Osteoblast (primary cell): ENCODE results near the gene MCCD1. TPM values are rescaled to one million over a fixed set of nuclear protein-coding genes. Genes with fewer than 3 reads are reported as not detected.
A peak's percentile ranks its signal among the peaks of the same experiment; 100 is the strongest.

Experiments
- DNase-seq: peaks from one replicate; pipeline ENCODE4 v3.0.0; 2011; ENCODE audit warnings: low spot score, mixed read lengths; ENCODE audit not compliant: insufficient read length; ENCODE audit errors: missing footprints
- H2AFZ ChIP-seq: 2 replicates; pipeline ENCODE4 v1.6.0; 2011; ENCODE audit warnings: mild to moderate bottlenecking, low read length
- H3K27ac ChIP-seq: 2 replicates; pipeline ENCODE4 v1.5.1; 2011; ENCODE audit warnings: mild to moderate bottlenecking, low read depth, low read length, moderate library complexity
- H3K27me3 ChIP-seq: 2 replicates; pipeline ENCODE4 v1.6.0; 2012; ENCODE audit warnings: mild to moderate bottlenecking, control low read depth, inconsistent platforms, low read length, moderate library complexity; ENCODE audit not compliant: insufficient read depth
- H3K36me3 ChIP-seq: 2 replicates; pipeline ENCODE4 v1.5.1; 2011; ENCODE audit warnings: mild to moderate bottlenecking, low read length, control low read depth, moderate library complexity; ENCODE audit not compliant: insufficient read depth
- H3K4me1 ChIP-seq: 2 replicates; pipeline ENCODE4 v1.5.1; 2011; ENCODE audit warnings: mild to moderate bottlenecking, low read length, control low read depth, moderate library complexity; ENCODE audit not compliant: insufficient read depth
- H3K4me2 ChIP-seq: 2 replicates; pipeline ENCODE4 v1.6.0; 2011; ENCODE audit warnings: mild to moderate bottlenecking, low read length; ENCODE audit not compliant: insufficient read depth
- H3K4me3 ChIP-seq: fragments of 200-600 bp; sonication (generic); 3 replicates; pipeline ENCODE4 v1.5.1; 2012; ENCODE audit warnings: mild to moderate bottlenecking, low read length, inconsistent platforms; ENCODE audit not compliant: insufficient read depth
- H3K79me2 ChIP-seq: 2 replicates; pipeline ENCODE4 v1.6.0; 2012; ENCODE audit warnings: mild to moderate bottlenecking, low read length, control low read depth, inconsistent platforms; ENCODE audit not compliant: insufficient read depth
- H3K9me3 ChIP-seq: 2 replicates; pipeline ENCODE4 v1.5.1; 2011; ENCODE audit warnings: low read depth, low read length, control low read depth
- H4K20me1 ChIP-seq: 2 replicates; pipeline ENCODE4 v1.6.0; 2012; ENCODE audit warnings: mild to moderate bottlenecking, low read length, control low read depth; ENCODE audit not compliant: insufficient read depth
- total RNA-seq: library from RNA; depleted of rRNA; stranded (reverse); fragments of >200 nt; gene quantifications from 2 replicates; pipeline ENCODE4 v1.2.3, GENCODE V29; 2012
- TF ChIP-seq, protein P1 (sequence below): IDR thresholded peaks from 2 replicates; pipeline ENCODE4 v1.5.1; 2011; ENCODE audit warnings: mild to moderate bottlenecking, low read depth, low read length, moderate library complexity; ENCODE audit errors: extremely low read depth

Gene MCCD1
- total RNA-seq, 1 donor = not detected

DNA sequence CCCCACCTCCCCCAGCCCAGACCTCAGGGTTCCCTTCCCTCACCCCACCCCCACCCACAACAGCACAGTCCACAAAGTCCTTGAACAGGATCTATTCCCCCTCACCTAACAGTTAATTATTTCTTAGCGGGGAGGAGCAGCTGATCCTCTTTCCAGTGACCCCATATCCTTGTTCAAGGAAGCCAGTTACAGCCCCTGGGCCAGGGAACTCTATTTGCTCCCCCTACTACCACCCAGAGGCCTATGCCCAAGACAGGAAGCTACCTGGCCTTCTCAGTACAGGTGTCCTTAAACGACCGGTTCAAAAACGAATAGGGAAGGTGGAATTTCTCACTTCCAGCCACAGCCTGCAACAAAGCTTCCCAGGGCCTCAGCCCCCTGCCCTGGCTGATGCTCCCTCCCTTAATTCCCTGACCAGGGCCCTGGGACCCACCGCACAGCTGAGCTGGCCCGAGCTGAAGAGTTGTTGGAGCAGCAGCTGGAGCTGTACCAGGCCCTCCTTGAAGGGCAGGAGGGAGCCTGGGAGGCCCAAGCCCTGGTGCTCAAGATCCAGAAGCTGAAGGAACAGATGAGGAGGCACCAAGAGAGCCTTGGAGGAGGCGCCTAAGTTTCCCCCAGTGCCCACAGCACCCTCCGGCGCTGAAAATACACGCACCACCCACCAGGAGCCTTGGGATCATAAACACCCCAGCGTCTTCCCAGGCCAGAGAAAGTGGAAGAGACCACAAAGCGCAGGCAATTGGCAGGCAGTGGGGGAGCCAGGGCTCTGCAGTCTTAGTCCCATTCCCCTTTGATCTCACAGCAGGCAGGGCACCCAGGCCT lies 778 bp downstream of the MCCD1 start:
- Histone ChIP-seq H3K9me3 (no peaks in the 10 kb centered on the region), H3K36me3 (peaks cover 41% of the 10 kb centered on the region), H3K4me3 (no peak overlapping the region), H3K4me1 (peaks cover 17% of the 10 kb centered on the region), H2AFZ (no peak overlapping the region), H3K27me3 (no peaks in the 10 kb centered on the region), H3K4me2 (no peak overlapping the region), H3K27ac (no peak overlapping the region), H4K20me1 (peaks cover 45% of the 10 kb centered on the region), H3K79me2 (peaks cover 8% of the 10 kb centered on the region)
- no peak for DNase-seq
- TF ChIP-seq, protein P1, sequence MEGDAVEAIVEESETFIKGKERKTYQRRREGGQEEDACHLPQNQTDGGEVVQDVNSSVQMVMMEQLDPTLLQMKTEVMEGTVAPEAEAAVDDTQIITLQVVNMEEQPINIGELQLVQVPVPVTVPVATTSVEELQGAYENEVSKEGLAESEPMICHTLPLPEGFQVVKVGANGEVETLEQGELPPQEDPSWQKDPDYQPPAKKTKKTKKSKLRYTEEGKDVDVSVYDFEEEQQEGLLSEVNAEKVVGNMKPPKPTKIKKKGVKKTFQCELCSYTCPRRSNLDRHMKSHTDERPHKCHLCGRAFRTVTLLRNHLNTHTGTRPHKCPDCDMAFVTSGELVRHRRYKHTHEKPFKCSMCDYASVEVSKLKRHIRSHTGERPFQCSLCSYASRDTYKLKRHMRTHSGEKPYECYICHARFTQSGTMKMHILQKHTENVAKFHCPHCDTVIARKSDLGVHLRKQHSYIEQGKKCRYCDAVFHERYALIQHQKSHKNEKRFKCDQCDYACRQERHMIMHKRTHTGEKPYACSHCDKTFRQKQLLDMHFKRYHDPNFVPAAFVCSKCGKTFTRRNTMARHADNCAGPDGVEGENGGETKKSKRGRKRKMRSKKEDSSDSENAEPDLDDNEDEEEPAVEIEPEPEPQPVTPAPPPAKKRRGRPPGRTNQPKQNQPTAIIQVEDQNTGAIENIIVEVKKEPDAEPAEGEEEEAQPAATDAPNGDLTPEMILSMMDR = no peak

DNA sequence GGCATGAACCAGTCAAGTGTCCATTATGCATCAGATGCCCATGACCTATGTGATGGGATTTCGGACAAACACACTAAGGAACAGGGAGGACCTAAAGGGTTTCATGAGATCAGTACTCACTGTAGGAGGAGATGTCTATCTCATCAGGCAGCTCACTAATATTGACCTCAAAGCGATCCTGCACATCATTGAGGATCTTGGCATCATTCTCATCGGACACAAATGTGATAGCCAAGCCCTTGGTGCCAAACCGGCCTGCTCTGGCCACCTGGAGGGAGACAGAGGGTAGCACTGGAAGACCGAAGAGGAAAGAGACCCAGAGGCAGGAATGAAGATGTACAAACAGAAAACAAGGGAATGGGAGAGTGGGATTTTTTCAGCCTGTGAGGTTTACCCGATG lies 1.9 kb downstream of the MCCD1 start:
- TF ChIP-seq, protein P1 = peak; percentile 10
- Histone ChIP-seq H4K20me1 (peaks cover 57% of the 10 kb centered on the region), H3K27ac (no peak overlapping the region), H3K4me3 (no peak overlapping the region), H3K4me2 (no peak overlapping the region), H3K79me2 (peaks cover 18% of the 10 kb centered on the region), H3K36me3 (peaks cover 52% of the 10 kb centered on the region), H3K9me3 (no peaks in the 10 kb centered on the region), H3K4me1 (peaks cover 15% of the 10 kb centered on the region), H2AFZ (no peak overlapping the region), H3K27me3 (no peaks in the 10 kb centered on the region)
- DNase-seq = no peak

DNA sequence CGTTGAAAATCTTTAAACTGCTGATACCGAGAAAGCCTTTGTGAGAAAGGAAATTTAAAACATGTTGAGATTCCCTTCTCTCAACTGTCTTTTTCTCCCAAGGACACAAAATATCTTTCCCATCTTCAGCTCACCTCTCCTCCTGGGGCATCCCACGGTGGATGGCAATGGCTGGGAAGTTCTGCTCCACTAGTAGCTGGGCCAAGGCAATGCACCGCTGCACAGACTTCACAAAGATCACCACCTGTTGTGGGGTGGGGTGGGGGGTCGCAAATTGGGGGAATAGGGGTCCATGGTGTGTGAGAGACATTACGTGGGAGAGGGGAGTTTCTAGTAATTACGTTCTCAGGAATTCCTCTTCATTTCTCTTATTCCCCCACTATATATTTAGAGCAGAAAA lies 2.4 kb downstream of the MCCD1 start:
- peaks cover 10% of the 10 kb centered on the region for H3K4me1 ChIP-seq
- DNase-seq = peak; percentile 80
- H3K9me3 ChIP-seq = no peaks in the 10 kb centered on the region
- H3K27ac ChIP-seq = no peak overlapping the region
- no peaks in the 10 kb centered on the region for H3K27me3 ChIP-seq
- peaks cover 23% of the 10 kb centered on the region for H3K79me2 ChIP-seq
- TF ChIP-seq, protein P1 = no peak
- no peak overlapping the region for H3K4me3 ChIP-seq
- peaks cover 62% of the 10 kb centered on the region for H4K20me1 ChIP-seq
- H3K4me2 ChIP-seq = no peak overlapping the region
- H3K36me3 ChIP-seq = peaks cover 57% of the 10 kb centered on the region
- H2AFZ ChIP-seq = no peak overlapping the region

DNA sequence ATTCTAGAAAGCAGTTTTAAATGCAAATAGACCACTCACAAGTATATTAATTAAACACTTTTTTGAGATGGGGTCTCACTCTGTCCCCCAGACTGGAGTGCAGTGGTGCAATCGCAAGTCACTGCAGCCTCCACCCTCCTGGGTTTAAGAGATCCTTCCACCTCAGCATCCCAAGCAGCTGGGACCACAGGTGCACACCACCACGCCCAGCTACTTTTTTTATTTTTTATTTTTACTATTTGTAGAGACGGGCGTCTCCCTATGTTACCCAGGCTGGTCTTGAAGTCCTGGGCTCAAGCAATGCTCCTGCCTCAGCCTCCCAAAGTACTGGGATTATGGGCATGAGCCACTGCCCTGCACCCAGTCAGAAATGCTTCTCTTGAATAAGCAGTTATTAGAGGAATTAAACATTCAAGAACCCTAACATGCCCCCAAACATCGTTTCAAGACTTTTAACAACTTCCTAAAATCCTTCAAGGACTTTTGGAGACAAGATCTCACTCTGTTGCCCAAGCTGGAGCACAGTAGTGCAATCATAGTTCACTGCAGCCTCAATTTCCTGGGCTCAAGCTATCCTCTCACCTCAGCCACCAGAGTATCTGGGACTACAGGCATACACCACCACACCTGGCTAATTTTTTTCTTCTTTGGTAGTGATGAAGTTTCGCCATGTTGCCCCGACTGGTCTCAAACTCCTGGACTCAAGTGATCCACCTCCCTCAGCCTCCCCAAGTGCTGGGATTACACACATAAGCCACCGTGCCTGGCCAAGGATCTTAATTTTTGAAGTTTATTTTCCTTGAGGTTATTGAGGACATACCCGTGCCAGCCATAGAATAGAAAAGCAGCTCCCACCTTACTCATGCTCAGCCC lies 3.2 kb downstream of the MCCD1 start:
- no peak overlapping the region for H3K27ac ChIP-seq

More for the DNA sequence above, 3.2 kb downstream of the MCCD1 start:
- peaks cover 30% of the 10 kb centered on the region for H3K79me2 ChIP-seq
- H3K4me1 ChIP-seq = peaks cover 6% of the 10 kb centered on the region
- no peaks in the 10 kb centered on the region for H3K27me3 ChIP-seq
- no peak for DNase-seq
- H3K9me3 ChIP-seq = no peaks in the 10 kb centered on the region
- H3K36me3 ChIP-seq = peaks cover 65% of the 10 kb centered on the region
- H2AFZ ChIP-seq = no peak overlapping the region
- H3K4me3 ChIP-seq = no peak overlapping the region
- TF ChIP-seq, protein P1 = no peak
- no peak overlapping the region for H3K4me2 ChIP-seq
- peaks cover 70% of the 10 kb centered on the region for H4K20me1 ChIP-seq
